HepG2 (cell line): Measurements from ENCODE around the gene P3H3. TPM values are rescaled to one million over a fixed set of nuclear protein-coding genes. Genes with fewer than 3 reads are reported as not detected.

Experiments
- CHD2 ChIP-seq: IDR thresholded peaks from 2 replicates; pipeline ENCODE4 v1.6.1; 2011; ENCODE audit warnings: low read depth, low read length, improper control_type of control experiment
- ETV5 ChIP-seq: IDR thresholded peaks from 2 replicates; pipeline ENCODE4 v1.6.1; 2018; ENCODE audit warnings: missing biosample characterization, missing genetic modification reagents, inconsistent platforms, borderline replicate concordance
- GABPA ChIP-seq, 2 experiments: IDR thresholded peaks; 2 replicates each; pipeline ENCODE4 v1.6.1; 2011 to 2016; ENCODE audit warnings: low read depth in 2 of 2, low read length in 1 of 2, missing biosample characterization in 1 of 2, missing genetic modification characterization in 1 of 2
- HNRNPUL1 ChIP-seq: fragments of 200-400 bp; formaldehyde crosslinking; IDR thresholded peaks from 2 replicates; pipeline ENCODE4 v1.6.1; 2017; ENCODE audit warnings: low read depth, mild to moderate bottlenecking, low read length, moderate library complexity
- KLF16 ChIP-seq, 2 experiments: sonication (generic) in 1 of 2; formaldehyde crosslinking in 1 of 2; IDR thresholded peaks; 2 replicates each; pipeline versions ENCODE4 v1.6.1 to v1.8.0; 2016 to 2023; ENCODE audit warnings: missing genetic modification reagents in 2 of 2, missing compliant biosample characterization in 1 of 2
- NFATC3 ChIP-seq: sonication (generic); formaldehyde crosslinking; IDR thresholded peaks from 2 replicates; pipeline ENCODE4 v1.5.1; 2020; ENCODE audit warnings: mild to moderate bottlenecking, missing genetic modification reagents
- PHF21A ChIP-seq: sonication (generic); formaldehyde crosslinking; IDR thresholded peaks from 2 replicates; pipeline ENCODE4 v1.5.0; 2020; ENCODE audit warnings: mild to moderate bottlenecking, missing genetic modification reagents
- ZFP90 ChIP-seq: sonication (generic); formaldehyde crosslinking; IDR thresholded peaks from 2 replicates; pipeline ENCODE4 v1.8.0; 2022; ENCODE audit warnings: missing genetic modification reagents, mild to moderate bottlenecking, inconsistent platforms, borderline replicate concordance
- ZNF761 ChIP-seq: sonication (generic); formaldehyde crosslinking; conservative IDR thresholded peaks from 2 replicates; pipeline ENCODE4 v1.4.0; 2020; ENCODE audit warnings: mild to moderate bottlenecking, missing genetic modification reagents
- polyA plus RNA-seq, 8 experiments: library from polyadenylated mRNA; depleted of rRNA in 3 of 8; stranded (reverse) in 7 of 8; unstranded in 1 of 8; fragments of >200 nt; fragmentation: Illumina TruSeq in 4 of 8; extraction: Trizol in 4 of 8; gene quantifications; 2 replicates each; pipeline versions ENCODE4 v1.2.1 to v1.2.3, GENCODE V29; 2011 to 2016; ENCODE audit warnings: low read depth in 4 of 8, missing spikeins in 1 of 8, mixed read lengths in 1 of 8; ENCODE audit not compliant: insufficient read depth in 1 of 8
- total RNA-seq, 5 experiments: library from RNA; depleted of rRNA; stranded (reverse); fragments of >200 nt; fragmentation: Illumina TruSeq; extraction: Trizol; gene quantifications; 2 replicates each; pipeline ENCODE4 v1.2.3, GENCODE V29; 2016; ENCODE audit warnings: low read depth in 1 of 5
- TF ChIP-seq, protein P1 (sequence below): sonication (generic); formaldehyde crosslinking; IDR thresholded peaks from 2 replicates; pipeline ENCODE4 v1.4.0; 2020; ENCODE audit warnings: mild to moderate bottlenecking, missing genetic modification reagents
- TF ChIP-seq, protein P2 (sequence below): conservative IDR thresholded peaks from 2 replicates; pipeline ENCODE4 v1.6.1; 2018; ENCODE audit warnings: missing genetic modification reagents
- TF ChIP-seq, protein P3 (sequence below): sonication (generic); formaldehyde crosslinking; IDR thresholded peaks from 2 replicates; pipeline ENCODE4 v1.4.0; 2020; ENCODE audit warnings: missing genetic modification reagents
- TF ChIP-seq, protein P4 (sequence below): sonication (generic); formaldehyde crosslinking; conservative IDR thresholded peaks from 2 replicates; pipeline ENCODE4 v1.4.0; 2020; ENCODE audit warnings: mild to moderate bottlenecking, missing genetic modification reagents, moderate library complexity
- TF ChIP-seq, protein P5 (sequence below): sonication (generic); formaldehyde crosslinking; IDR thresholded peaks from 2 replicates; pipeline ENCODE4 v1.8.0; 2022; ENCODE audit warnings: mild to moderate bottlenecking, missing genetic modification reagents, moderate library complexity

Gene P3H3
- total and polyA plus RNA-seq, 2 of the 13 experiments (the other 11 are each of a cell fraction or from before 2014, with no cell fraction given): 20.1 to 20.5 TPM

DNA sequence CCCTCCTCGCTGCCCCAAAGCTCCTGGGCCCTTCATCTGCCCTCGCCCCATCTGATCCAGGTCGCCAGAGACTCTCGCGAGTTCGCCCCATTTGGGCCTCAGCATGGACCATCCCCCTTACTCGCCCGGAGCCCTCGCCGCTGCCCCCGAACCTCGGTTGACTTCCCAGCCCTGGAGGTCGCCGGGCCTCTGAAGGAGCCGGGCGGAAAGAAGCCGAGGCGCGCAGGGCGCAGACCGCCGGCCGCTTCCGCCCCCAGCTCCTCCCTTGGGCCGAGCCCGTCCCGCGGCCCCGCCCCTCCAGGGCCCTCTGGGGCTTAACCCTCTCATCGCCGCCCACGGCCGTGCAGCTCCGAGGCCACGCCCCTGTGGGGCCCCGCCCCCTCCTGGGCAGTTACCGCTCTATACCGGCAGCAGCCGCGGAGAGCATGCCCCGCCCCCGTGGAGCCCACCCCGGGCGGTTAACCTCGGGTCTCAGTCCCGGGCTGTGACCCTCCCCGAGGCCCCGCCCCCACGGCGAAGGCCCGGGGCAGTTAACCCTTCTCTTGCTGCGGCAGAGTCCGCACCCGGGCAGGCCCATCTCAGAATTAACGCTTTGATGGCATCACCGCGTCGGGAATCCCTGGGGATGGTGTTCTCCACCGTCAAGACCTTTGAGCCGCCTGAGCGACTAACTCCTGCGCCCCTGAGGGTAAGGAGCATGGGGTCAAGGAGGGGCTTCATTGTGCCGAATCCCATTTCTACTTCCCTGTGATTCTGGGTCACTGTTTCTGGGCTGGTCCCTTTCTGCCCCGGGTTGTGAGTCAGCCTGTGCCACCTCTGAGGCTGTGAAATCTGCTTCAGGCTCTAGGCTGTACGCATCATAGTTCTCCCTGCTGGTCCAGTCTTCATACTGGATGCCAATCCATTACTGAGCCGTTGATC, 45.1 kb downstream of the P3H3 start, which contains the start of gene SPSB2 (continued):
- TF ChIP-seq, protein P1, sequence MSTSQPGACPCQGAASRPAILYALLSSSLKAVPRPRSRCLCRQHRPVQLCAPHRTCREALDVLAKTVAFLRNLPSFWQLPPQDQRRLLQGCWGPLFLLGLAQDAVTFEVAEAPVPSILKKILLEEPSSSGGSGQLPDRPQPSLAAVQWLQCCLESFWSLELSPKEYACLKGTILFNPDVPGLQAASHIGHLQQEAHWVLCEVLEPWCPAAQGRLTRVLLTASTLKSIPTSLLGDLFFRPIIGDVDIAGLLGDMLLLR (CRISPR knock-in tag): no peak
- 0 out of 2 replicates have a peak, but pooled peaks have one; percentile 60 for TF ChIP-seq ZFP90
- TF ChIP-seq HNRNPUL1: peak; percentile 58; the same call in 1 of the 2 replicates
- TF ChIP-seq ETV5 (CRISPR knock-in tag): peak; percentile 61
- peak; percentile 61; the same call in 1 of the 2 replicates for TF ChIP-seq PHF21A (CRISPR knock-in tag)
- TF ChIP-seq, protein P2, sequence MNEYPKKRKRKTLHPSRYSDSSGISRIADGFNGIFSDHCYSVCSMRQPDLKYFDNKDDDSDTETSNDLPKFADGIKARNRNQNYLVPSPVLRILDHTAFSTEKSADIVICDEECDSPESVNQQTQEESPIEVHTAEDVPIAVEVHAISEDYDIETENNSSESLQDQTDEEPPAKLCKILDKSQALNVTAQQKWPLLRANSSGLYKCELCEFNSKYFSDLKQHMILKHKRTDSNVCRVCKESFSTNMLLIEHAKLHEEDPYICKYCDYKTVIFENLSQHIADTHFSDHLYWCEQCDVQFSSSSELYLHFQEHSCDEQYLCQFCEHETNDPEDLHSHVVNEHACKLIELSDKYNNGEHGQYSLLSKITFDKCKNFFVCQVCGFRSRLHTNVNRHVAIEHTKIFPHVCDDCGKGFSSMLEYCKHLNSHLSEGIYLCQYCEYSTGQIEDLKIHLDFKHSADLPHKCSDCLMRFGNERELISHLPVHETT (CRISPR knock-in tag): peak; percentile 74
- TF ChIP-seq NFATC3 (CRISPR knock-in tag): no peak
- no peak for TF ChIP-seq GABPA (IDR thresholded peaks at IDR 0.05; ENCODE audit: low read depth, low read length)
- peak; percentile 61 for TF ChIP-seq GABPA (CRISPR knock-in tag; IDR thresholded peaks at IDR 0.05; ENCODE audit: low read depth)
- TF ChIP-seq KLF16 (CRISPR knock-in tag; IDR thresholded peaks at IDR 0.05): peak in 1 of 2 experiments; percentile 82; a peak in 2 of 4 replicates
- TF ChIP-seq, protein P3, sequence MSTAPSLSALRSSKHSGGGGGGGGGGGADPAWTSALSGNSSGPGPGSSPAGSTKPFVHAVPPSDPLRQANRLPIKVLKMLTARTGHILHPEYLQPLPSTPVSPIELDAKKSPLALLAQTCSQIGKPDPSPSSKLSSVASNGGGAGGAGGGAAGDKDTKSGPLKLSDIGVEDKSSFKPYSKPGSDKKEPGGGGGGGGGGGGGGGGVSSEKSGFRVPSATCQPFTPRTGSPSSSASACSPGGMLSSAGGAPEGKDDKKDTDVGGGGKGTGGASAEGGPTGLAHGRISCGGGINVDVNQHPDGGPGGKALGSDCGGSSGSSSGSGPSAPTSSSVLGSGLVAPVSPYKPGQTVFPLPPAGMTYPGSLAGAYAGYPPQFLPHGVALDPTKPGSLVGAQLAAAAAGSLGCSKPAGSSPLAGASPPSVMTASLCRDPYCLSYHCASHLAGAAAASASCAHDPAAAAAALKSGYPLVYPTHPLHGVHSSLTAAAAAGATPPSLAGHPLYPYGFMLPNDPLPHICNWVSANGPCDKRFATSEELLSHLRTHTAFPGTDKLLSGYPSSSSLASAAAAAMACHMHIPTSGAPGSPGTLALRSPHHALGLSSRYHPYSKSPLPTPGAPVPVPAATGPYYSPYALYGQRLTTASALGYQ (CRISPR knock-in tag): no peak
- peak; percentile 75 for TF ChIP-seq CHD2
- no peak for TF ChIP-seq ZNF761
- TF ChIP-seq, protein P4, sequence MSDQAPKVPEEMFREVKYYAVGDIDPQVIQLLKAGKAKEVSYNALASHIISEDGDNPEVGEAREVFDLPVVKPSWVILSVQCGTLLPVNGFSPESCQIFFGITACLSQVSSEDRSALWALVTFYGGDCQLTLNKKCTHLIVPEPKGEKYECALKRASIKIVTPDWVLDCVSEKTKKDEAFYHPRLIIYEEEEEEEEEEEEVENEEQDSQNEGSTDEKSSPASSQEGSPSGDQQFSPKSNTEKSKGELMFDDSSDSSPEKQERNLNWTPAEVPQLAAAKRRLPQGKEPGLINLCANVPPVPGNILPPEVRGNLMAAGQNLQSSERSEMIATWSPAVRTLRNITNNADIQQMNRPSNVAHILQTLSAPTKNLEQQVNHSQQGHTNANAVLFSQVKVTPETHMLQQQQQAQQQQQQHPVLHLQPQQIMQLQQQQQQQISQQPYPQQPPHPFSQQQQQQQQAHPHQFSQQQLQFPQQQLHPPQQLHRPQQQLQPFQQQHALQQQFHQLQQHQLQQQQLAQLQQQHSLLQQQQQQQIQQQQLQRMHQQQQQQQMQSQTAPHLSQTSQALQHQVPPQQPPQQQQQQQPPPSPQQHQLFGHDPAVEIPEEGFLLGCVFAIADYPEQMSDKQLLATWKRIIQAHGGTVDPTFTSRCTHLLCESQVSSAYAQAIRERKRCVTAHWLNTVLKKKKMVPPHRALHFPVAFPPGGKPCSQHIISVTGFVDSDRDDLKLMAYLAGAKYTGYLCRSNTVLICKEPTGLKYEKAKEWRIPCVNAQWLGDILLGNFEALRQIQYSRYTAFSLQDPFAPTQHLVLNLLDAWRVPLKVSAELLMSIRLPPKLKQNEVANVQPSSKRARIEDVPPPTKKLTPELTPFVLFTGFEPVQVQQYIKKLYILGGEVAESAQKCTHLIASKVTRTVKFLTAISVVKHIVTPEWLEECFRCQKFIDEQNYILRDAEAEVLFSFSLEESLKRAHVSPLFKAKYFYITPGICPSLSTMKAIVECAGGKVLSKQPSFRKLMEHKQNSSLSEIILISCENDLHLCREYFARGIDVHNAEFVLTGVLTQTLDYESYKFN (CRISPR knock-in tag): peak; percentile 65
- TF ChIP-seq, protein P5, sequence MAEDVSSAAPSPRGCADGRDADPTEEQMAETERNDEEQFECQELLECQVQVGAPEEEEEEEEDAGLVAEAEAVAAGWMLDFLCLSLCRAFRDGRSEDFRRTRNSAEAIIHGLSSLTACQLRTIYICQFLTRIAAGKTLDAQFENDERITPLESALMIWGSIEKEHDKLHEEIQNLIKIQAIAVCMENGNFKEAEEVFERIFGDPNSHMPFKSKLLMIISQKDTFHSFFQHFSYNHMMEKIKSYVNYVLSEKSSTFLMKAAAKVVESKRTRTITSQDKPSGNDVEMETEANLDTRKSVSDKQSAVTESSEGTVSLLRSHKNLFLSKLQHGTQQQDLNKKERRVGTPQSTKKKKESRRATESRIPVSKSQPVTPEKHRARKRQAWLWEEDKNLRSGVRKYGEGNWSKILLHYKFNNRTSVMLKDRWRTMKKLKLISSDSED (CRISPR knock-in tag): no peak
